Measurements from ENCODE around the gene CPSF4. TPM values are rescaled to one million over a fixed set of nuclear protein-coding genes. Genes with fewer than 3 reads are reported as not detected.

Gene CPSF4
- total RNA-seq, 1 experiment from 2014 or later: 98.2 TPM

DNA sequence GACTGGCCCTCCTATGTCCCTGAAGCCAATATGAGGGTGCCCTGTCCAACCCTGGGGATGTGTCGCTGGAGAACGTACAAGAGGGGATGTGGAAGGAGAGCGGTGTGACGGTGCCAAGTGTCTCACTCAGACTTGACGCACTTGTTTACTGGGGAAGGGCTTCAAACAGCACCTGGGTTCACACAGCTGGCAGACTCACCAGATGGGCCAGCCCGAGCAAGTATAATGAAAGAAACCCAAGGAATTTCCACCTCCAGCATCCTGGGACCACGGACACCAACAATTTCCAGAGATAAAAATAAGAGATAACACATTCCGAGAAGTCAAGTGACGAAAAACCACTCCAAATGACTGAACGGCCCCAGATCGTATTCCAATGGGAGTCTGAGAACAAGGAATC lies 21.9 kb downstream of the CPSF4 start:
- Histone ChIP-seq H4K91ac (ENCODE audit: insufficient read length, low read depth, low read length) (no peak overlapping the region), H3K23ac (ENCODE audit: insufficient read length, low read depth, low read length) (no peak overlapping the region), H2BK120ac (ENCODE audit: low read depth, low read length, poor library complexity, severe bottlenecking) (no peak overlapping the region), H3K27me3 (ENCODE audit: insufficient read depth, low read length) (no peaks in the 10 kb centered on the region), H3T11ph (ENCODE audit: low read length) (no peak overlapping the region), H3K23me2 (ENCODE audit: insufficient read length, low read depth, low read length, poor library complexity, severe bottlenecking) (peaks cover 6% of the 10 kb centered on the region), H3K79me2 (ENCODE audit: insufficient read depth, low read length) (peaks cover 21% of the 10 kb centered on the region; the same call in 1 of the 2 replicates), H2AFZ (ENCODE audit: low read length) (no peak overlapping the region), H2BK5ac (ENCODE audit: insufficient read length, low read length) (no peak overlapping the region), H3K4me2 (ENCODE audit: insufficient read depth, insufficient read length, low read length) (no peak overlapping the region), H3K14ac (ENCODE audit: insufficient read depth, low read length) (no peak overlapping the region), H3K9ac (ENCODE audit: extremely low read depth, insufficient read length, low read length) (no peak overlapping the region), H3K56ac (ENCODE audit: insufficient read length, low read depth, low read length) (no peak overlapping the region), H3K18ac (ENCODE audit: insufficient read length, low read depth, low read length) (no peak overlapping the region), H2AK5ac (ENCODE audit: insufficient read length, low read length) (no peak overlapping the region), H2BK12ac (ENCODE audit: insufficient read length, low read depth, low read length) (no peak overlapping the region), H3K27ac (ENCODE audit: insufficient read length, low read depth, low read length) (no peak overlapping the region), H3K4ac (ENCODE audit: low read depth, low read length) (no peak overlapping the region), H3K4me1 (ENCODE audit: insufficient read depth, low read length) (no peaks in the 10 kb centered on the region), H4K20me1 (ENCODE audit: control insufficient read depth, insufficient read depth, insufficient read length) (no peaks in the 10 kb centered on the region), H3K9me3 (ENCODE audit: control insufficient read depth, low read depth, low read length) (no peaks in the 10 kb centered on the region), H4K5ac (ENCODE audit: insufficient read length, low read depth, low read length) (no peak overlapping the region), H3K79me1 (ENCODE audit: insufficient read depth, low read depth, low read length, poor library complexity, severe bottlenecking) (peaks cover 11% of the 10 kb centered on the region), H2BK20ac (ENCODE audit: low read depth, low read length, poor library complexity, severe bottlenecking) (no peak overlapping the region), H2BK15ac (ENCODE audit: low read depth, low read length) (no peak overlapping the region), H4K8ac (replicated peaks; ENCODE audit: insufficient read length, low read depth, low read length) (no peak overlapping the region)
- no CpG with 5 or more reads among the region's 11 CpGs for WGBS (ENCODE audit: extremely low coverage, insufficient read length, low lambda C conversion rate)
- H3K27ac Mint-ChIP-seq: peak overlapping the region in 1 of 3 experiments; percentile 46; a peak in 2 of 7 replicates
- no peaks in the 10 kb centered on the region; the same call in none of the 2 replicates for H3K27me3 Mint-ChIP-seq (ENCODE audit: low read depth)
- peaks cover 42 to 84% (median 65%) of the 10 kb centered on the region in 3 experiments for H3K36me3 Mint-ChIP-seq (ENCODE audit: insufficient read depth in 1 of 3, low read depth in 3 of 3)
- H3K4me3 Mint-ChIP-seq: peak overlapping the region in 1 of 2 experiments; percentile 16; a peak in 2 of 5 replicates
- no peak for DNase-seq
- TF ChIP-seq CTCF (conservative IDR thresholded peaks at IDR 0.05): no peak
- H3K4me1 Mint-ChIP-seq: peaks cover 8 to 9% of the 10 kb centered on the region in 2 experiments
- 0 out of 5 replicates have a peak, but pooled peaks cover 0 to 3% of the 10 kb centered on the region in 2 experiments for H3K9me3 Mint-ChIP-seq

All from H9 (cell line).